ENCODE results near the gene ZNF148. TPM values are rescaled to one million over a fixed set of nuclear protein-coding genes. Genes with fewer than 3 reads are reported as not detected.

ZNF148 gene
- total RNA-seq, 1 experiment from 2014 or later = 55.8 TPM

DNA sequence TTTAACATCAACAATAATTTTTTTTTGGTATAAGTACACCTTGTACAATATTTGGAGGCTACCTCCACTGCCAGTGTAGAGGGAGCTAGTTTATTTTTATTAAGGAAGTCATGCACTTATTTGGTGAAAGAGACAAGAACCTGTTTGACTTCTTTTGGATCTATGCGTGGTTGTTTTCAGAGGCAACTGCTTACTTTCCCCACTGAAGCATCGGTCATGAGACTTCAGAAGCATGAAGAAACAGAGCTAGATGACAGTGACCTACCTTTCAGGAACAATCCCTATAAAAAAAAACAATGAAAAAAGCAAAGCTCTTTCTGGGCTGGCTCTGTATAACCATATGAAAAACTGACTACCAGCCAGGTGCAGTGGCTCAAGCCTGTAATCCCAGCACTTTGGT is 20.0 kb upstream of the ZNF148 start:
- no peak for TF ChIP-seq POLR2AphosphoS5 (IDR thresholded peaks at IDR 0.05; ENCODE audit: low read depth, low read length)
- no peak for TF ChIP-seq TCF7L2 (IDR thresholded peaks at IDR 0.05; ENCODE audit: low read depth, low read length)
- TF ChIP-seq, protein P1, sequence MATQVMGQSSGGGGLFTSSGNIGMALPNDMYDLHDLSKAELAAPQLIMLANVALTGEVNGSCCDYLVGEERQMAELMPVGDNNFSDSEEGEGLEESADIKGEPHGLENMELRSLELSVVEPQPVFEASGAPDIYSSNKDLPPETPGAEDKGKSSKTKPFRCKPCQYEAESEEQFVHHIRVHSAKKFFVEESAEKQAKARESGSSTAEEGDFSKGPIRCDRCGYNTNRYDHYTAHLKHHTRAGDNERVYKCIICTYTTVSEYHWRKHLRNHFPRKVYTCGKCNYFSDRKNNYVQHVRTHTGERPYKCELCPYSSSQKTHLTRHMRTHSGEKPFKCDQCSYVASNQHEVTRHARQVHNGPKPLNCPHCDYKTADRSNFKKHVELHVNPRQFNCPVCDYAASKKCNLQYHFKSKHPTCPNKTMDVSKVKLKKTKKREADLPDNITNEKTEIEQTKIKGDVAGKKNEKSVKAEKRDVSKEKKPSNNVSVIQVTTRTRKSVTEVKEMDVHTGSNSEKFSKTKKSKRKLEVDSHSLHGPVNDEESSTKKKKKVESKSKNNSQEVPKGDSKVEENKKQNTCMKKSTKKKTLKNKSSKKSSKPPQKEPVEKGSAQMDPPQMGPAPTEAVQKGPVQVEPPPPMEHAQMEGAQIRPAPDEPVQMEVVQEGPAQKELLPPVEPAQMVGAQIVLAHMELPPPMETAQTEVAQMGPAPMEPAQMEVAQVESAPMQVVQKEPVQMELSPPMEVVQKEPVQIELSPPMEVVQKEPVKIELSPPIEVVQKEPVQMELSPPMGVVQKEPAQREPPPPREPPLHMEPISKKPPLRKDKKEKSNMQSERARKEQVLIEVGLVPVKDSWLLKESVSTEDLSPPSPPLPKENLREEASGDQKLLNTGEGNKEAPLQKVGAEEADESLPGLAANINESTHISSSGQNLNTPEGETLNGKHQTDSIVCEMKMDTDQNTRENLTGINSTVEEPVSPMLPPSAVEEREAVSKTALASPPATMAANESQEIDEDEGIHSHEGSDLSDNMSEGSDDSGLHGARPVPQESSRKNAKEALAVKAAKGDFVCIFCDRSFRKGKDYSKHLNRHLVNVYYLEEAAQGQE (IDR thresholded peaks at IDR 0.05; ENCODE audit: insufficient read depth in 1 of 2, low read depth in 2 of 2, low read length in 1 of 2) = no peak
- TF ChIP-seq, protein P2, sequence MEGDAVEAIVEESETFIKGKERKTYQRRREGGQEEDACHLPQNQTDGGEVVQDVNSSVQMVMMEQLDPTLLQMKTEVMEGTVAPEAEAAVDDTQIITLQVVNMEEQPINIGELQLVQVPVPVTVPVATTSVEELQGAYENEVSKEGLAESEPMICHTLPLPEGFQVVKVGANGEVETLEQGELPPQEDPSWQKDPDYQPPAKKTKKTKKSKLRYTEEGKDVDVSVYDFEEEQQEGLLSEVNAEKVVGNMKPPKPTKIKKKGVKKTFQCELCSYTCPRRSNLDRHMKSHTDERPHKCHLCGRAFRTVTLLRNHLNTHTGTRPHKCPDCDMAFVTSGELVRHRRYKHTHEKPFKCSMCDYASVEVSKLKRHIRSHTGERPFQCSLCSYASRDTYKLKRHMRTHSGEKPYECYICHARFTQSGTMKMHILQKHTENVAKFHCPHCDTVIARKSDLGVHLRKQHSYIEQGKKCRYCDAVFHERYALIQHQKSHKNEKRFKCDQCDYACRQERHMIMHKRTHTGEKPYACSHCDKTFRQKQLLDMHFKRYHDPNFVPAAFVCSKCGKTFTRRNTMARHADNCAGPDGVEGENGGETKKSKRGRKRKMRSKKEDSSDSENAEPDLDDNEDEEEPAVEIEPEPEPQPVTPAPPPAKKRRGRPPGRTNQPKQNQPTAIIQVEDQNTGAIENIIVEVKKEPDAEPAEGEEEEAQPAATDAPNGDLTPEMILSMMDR (IDR thresholded peaks at IDR 0.05) = no peak
- TF ChIP-seq SIN3A (IDR thresholded peaks at IDR 0.05; ENCODE audit: borderline replicate concordance, insufficient read depth, low read depth, low read length) = no peak
- Histone ChIP-seq H3K9me3 (ENCODE audit: control insufficient read depth, insufficient read depth, low read depth, low read length) (no peaks in the 10 kb centered on the region), H3K36me3 (ENCODE audit: control insufficient read depth, insufficient read depth, low read length) (no peaks in the 10 kb centered on the region), H3K27me3 (ENCODE audit: control insufficient read depth, insufficient read depth, low read length) (peaks cover 12% of the 10 kb centered on the region), H3K4me1 (ENCODE audit: control insufficient read depth, insufficient read depth, low read length) (no peaks in the 10 kb centered on the region), H3K4me3 (ENCODE audit: low read depth in 2 of 2, low read length in 2 of 2) (no peak overlapping the region), H3K27ac (ENCODE audit: low read length) (no peak overlapping the region)
- POLR2A ChIA-PET = interaction anchor here (0.6 kb wide), 1 partner anchor 107 kb away, joined by 4 read pairs; no protein-coding TSS in a partner anchor
- intact Hi-C loops (cut with micrococcal nuclease; ENCODE audit: unreplicated experiment) (no loop called here), in situ Hi-C loops (cut with HindIII; ENCODE audit: low pct_unique_long_range_greater_than_20kb, low sequenced_read_pairs) (no loop called here)
- BruUV-seq (replicated peaks) = no TSS peak
- CTCF ChIA-PET = no interaction called here
- DNase-seq (ENCODE audit: low read depth, low spot score) (no peak), ATAC-seq (no peak)

DNA sequence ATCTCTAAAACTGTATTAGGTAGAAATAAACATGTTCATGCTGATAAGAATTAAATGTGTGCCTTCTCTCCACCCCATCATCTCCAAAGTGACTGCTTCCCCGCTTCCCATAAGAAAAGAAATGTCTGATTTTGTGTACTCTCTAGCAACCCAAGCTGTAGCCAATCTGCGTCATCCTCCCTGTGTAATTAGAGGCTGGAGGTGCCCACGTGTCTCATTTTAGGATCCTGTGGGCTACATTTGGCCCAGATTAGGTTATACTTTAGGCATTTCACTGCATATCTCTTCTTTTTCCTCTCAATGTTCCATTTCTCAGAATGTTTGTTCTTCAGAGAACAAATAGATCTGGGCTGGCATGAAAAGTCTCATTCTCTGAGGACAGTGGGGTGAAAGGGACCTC is 19.3 kb upstream of the ZNF148 start:
- ChIA-PET POLR2A (no interaction called here), CTCF (no interaction called here)
- TF ChIP-seq SIN3A (IDR thresholded peaks at IDR 0.05; ENCODE audit: borderline replicate concordance, insufficient read depth, low read depth, low read length) (no peak), TCF7L2 (IDR thresholded peaks at IDR 0.05; ENCODE audit: low read depth, low read length) (no peak), POLR2AphosphoS5 (IDR thresholded peaks at IDR 0.05; ENCODE audit: low read depth, low read length) (no peak)
- TF ChIP-seq, protein P2 (IDR thresholded peaks at IDR 0.05) = no peak
- TF ChIP-seq, protein P1 (IDR thresholded peaks at IDR 0.05; ENCODE audit: insufficient read depth in 1 of 2, low read depth in 2 of 2, low read length in 1 of 2) = no peak
- H3K36me3 ChIP-seq (ENCODE audit: control insufficient read depth, insufficient read depth, low read length) = no peaks in the 10 kb centered on the region
- no peaks in the 10 kb centered on the region for H3K4me1 ChIP-seq (ENCODE audit: control insufficient read depth, insufficient read depth, low read length)
- DNase-seq (ENCODE audit: low read depth, low spot score) = no peak
- in situ Hi-C loops (cut with HindIII; ENCODE audit: low pct_unique_long_range_greater_than_20kb, low sequenced_read_pairs) = no loop called here
- H3K27ac ChIP-seq (ENCODE audit: low read length) = no peak overlapping the region
- no peak overlapping the region for H3K4me3 ChIP-seq (ENCODE audit: low read depth in 2 of 2, low read length in 2 of 2)
- ATAC-seq = no peak
- no TSS peak for BruUV-seq (replicated peaks)
- H3K9me3 ChIP-seq (ENCODE audit: control insufficient read depth, insufficient read depth, low read depth, low read length) = no peaks in the 10 kb centered on the region
- intact Hi-C loops (cut with micrococcal nuclease; ENCODE audit: unreplicated experiment) = no loop called here
- peaks cover 12% of the 10 kb centered on the region for H3K27me3 ChIP-seq (ENCODE audit: control insufficient read depth, insufficient read depth, low read length)
